MM.1S (cell line): Measurements from ENCODE around the gene PROM2.

Source experiments
- DNase-seq: peaks from one replicate; pipeline ENCODE4 v3.0.0-alpha.2; 2015
- H2AFZ ChIP-seq: fragments of 300-600 bp; sonication (generic); 2 replicates; pipeline ENCODE4 v1.6.0; 2016; ENCODE audit warnings: antibody characterized with exemption, low read length
- H3F3A ChIP-seq: fragments of 300-600 bp; sonication (generic); 2 replicates; pipeline ENCODE4 v1.6.1; 2016; ENCODE audit warnings: mild to moderate bottlenecking, antibody characterized with exemption, low read length, moderate library complexity, mixed read lengths; ENCODE audit not compliant: insufficient read depth
- H3K27ac ChIP-seq: fragments of 300-600 bp; sonication (generic); 2 replicates; pipeline ENCODE4 v1.5.1; 2016; ENCODE audit warnings: mild to moderate bottlenecking, low read length
- H3K27me3 ChIP-seq: fragments of 300-600 bp; sonication (generic); replicated peaks from 2 replicates; pipeline ENCODE4 v1.6.0; 2016; ENCODE audit warnings: low read length; ENCODE audit not compliant: insufficient read depth
- H3K36me3 ChIP-seq: fragments of 300-600 bp; sonication (generic); replicated peaks from 2 replicates; pipeline ENCODE4 v1.6.1; 2016; ENCODE audit warnings: mild to moderate bottlenecking, low read length, mixed read lengths; ENCODE audit not compliant: insufficient read depth
- H3K4me1 ChIP-seq: fragments of 300-600 bp; sonication (generic); 2 replicates; pipeline ENCODE4 v1.6.1; 2016; ENCODE audit warnings: low read length, mixed read lengths
- H3K4me2 ChIP-seq: fragments of 300-600 bp; sonication (generic); 2 replicates; pipeline ENCODE4 v1.6.0; 2016; ENCODE audit warnings: low read depth, low read length
- H3K4me3 ChIP-seq: fragments of 300-600 bp; sonication (generic); 2 replicates; pipeline ENCODE4 v1.5.1; 2016; ENCODE audit warnings: low read length, mixed read lengths
- H3K79me2 ChIP-seq: fragments of 300-600 bp; sonication (generic); 2 replicates; pipeline ENCODE4 v1.6.1; 2016; ENCODE audit warnings: mixed run types, low read length, mixed read lengths
- H3K9ac ChIP-seq: fragments of 300-600 bp; sonication (generic); 2 replicates; pipeline ENCODE4 v1.6.1; 2016; ENCODE audit warnings: low read length, mixed read lengths
- H3K9me2 ChIP-seq: fragments of 300-600 bp; sonication (generic); replicated peaks from 2 replicates; pipeline ENCODE4 v1.6.1; 2016; ENCODE audit warnings: mild to moderate bottlenecking, low read length, mixed read lengths; ENCODE audit not compliant: insufficient read depth
- H3K9me3 ChIP-seq: fragments of 300-600 bp; sonication (generic); replicated peaks from 2 replicates; pipeline ENCODE4 v1.6.1; 2016; ENCODE audit warnings: mild to moderate bottlenecking, low read length, mixed read lengths; ENCODE audit not compliant: insufficient read depth
- H4K20me1 ChIP-seq: fragments of 300-600 bp; sonication (generic); 2 replicates; pipeline ENCODE4 v1.6.1; 2016; ENCODE audit warnings: mild to moderate bottlenecking, low read length, moderate library complexity, mixed read lengths; ENCODE audit not compliant: insufficient read depth
- EZH2 ChIP-seq: fragments of 300-600 bp; sonication (generic); optimal IDR thresholded peaks from 2 replicates; pipeline ENCODE3; 2017; ENCODE audit warnings: low read depth, mild to moderate bottlenecking, antibody characterized with exemption, low read length, mixed read lengths
- EZH2phosphoT487 ChIP-seq: fragments of 300-600 bp; sonication (generic); IDR thresholded peaks from 2 replicates; pipeline ENCODE4 v1.6.1; 2018; ENCODE audit warnings: antibody characterized with exemption, low read length
- TF ChIP-seq, protein P1 (sequence below): fragments of 300-600 bp; sonication (generic); IDR thresholded peaks from 2 replicates; pipeline ENCODE4 v1.5.1; 2016; ENCODE audit warnings: antibody characterized with exemption, low read length, mixed read lengths

Gene PROM2

DNA sequence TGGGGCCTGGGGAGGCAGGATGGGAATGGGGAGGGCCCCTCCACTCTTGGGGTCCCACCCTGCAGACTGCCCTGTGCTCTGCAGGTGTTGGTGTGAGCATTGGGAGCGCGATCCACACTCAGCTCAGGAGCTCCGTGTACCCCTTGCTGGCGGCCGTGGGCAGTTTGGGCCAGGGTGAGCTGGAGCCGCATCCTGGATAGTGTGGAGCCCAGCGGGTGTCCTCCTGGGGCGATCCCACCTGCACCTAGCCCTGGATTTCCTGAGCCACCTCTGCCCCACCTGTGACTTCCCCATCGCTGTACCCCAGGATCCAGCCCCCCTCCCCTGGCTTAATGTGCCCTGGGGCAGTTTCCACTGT, 2.6 kb downstream of the PROM2 start:
- no peak for DNase-seq
- H3K4me1 ChIP-seq, result no peaks in the 10 kb centered on the region
- no peaks in the 10 kb centered on the region for H3F3A ChIP-seq
- no peak overlapping the region for H2AFZ ChIP-seq
- TF ChIP-seq EZH2, result no peak
- TF ChIP-seq, protein P1, sequence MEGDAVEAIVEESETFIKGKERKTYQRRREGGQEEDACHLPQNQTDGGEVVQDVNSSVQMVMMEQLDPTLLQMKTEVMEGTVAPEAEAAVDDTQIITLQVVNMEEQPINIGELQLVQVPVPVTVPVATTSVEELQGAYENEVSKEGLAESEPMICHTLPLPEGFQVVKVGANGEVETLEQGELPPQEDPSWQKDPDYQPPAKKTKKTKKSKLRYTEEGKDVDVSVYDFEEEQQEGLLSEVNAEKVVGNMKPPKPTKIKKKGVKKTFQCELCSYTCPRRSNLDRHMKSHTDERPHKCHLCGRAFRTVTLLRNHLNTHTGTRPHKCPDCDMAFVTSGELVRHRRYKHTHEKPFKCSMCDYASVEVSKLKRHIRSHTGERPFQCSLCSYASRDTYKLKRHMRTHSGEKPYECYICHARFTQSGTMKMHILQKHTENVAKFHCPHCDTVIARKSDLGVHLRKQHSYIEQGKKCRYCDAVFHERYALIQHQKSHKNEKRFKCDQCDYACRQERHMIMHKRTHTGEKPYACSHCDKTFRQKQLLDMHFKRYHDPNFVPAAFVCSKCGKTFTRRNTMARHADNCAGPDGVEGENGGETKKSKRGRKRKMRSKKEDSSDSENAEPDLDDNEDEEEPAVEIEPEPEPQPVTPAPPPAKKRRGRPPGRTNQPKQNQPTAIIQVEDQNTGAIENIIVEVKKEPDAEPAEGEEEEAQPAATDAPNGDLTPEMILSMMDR, result no peak
- TF ChIP-seq EZH2phosphoT487, result no peak
- H3K27me3 ChIP-seq, result no peaks in the 10 kb centered on the region
- no peak overlapping the region for H3K4me3 ChIP-seq
- no peaks in the 10 kb centered on the region for H3K9me3 ChIP-seq
- H3K27ac ChIP-seq, result no peak overlapping the region
- H3K79me2 ChIP-seq, result no peaks in the 10 kb centered on the region
- no peaks in the 10 kb centered on the region for H4K20me1 ChIP-seq
- H3K9ac ChIP-seq, result no peak overlapping the region
- H3K36me3 ChIP-seq, result no peaks in the 10 kb centered on the region
- no peaks in the 10 kb centered on the region for H3K9me2 ChIP-seq
- no peak overlapping the region for H3K4me2 ChIP-seq

DNA sequence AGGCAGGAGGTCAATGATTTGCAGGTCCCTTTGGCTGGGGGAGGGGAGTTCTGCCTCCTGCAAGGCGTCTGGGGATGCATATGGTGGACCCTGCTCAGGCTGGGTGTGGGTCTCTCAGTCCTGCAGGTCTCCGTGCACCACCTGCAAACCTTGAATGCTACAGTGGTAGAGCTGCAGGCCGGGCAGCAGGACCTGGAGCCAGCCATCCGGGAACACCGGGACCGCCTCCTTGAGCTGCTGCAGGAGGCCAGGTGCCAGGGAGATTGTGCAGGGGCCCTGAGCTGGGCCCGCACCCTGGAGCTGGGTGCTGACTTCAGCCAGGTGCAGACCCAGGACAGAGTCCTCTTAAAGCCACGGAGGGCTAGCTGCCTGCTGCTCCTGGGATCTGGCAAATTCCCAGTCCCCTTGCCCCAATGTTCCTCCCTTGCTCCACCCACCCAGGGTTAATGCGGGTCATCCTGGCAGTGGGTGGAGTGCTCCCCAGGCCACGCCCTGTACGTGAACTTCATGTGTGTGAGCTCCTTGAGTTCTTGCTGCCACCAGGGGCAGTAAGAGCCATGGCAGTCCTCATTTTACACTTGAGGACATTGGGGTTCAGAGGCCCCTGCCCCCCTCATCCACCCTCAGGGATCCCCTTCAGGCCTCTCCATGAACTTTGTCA, 3.1 kb downstream of the PROM2 start:
- no peaks in the 10 kb centered on the region for H4K20me1 ChIP-seq
- DNase-seq, result no peak
- no peak overlapping the region for H3K27ac ChIP-seq
- no peaks in the 10 kb centered on the region for H3K79me2 ChIP-seq
- no peak overlapping the region for H3K4me3 ChIP-seq
- H3K9ac ChIP-seq, result no peak overlapping the region
- no peaks in the 10 kb centered on the region for H3F3A ChIP-seq
- H3K9me2 ChIP-seq, result no peaks in the 10 kb centered on the region
- no peaks in the 10 kb centered on the region for H3K36me3 ChIP-seq
- no peak overlapping the region for H2AFZ ChIP-seq
- H3K4me2 ChIP-seq, result no peak overlapping the region
- H3K4me1 ChIP-seq, result no peaks in the 10 kb centered on the region
- H3K27me3 ChIP-seq, result no peaks in the 10 kb centered on the region
- H3K9me3 ChIP-seq, result no peaks in the 10 kb centered on the region
- TF ChIP-seq EZH2 (no peak), EZH2phosphoT487 (no peak)
- TF ChIP-seq, protein P1, result no peak

DNA sequence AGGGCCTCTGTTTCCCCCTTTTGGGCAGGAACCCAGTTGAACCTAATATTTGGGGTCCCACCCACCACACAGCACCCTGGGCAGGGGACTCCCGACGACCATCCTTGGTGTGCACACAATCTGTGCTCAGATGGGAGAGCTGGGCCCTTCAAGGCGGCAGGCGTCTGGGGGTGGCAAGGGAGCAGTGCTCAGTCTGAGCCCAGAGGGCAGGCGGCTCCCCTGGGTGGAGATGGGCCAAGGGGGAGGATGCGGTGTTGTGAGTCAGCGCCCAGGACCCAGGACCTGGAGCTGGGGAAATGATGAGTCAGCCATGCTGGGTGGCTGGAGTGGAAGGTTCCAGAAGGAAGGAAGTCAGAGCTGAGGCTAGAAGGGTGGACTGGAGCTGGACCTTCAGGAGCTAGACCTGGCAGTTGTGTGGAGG, 3.8 kb downstream of the PROM2 start:
- Histone ChIP-seq H3K4me1 (no peaks in the 10 kb centered on the region), H3K36me3 (no peaks in the 10 kb centered on the region), H3K9ac (no peak overlapping the region), H2AFZ (no peak overlapping the region), H4K20me1 (no peaks in the 10 kb centered on the region), H3K9me3 (no peaks in the 10 kb centered on the region), H3K79me2 (no peaks in the 10 kb centered on the region), H3K9me2 (no peaks in the 10 kb centered on the region), H3K4me2 (no peak overlapping the region), H3K4me3 (no peak overlapping the region), H3K27me3 (no peaks in the 10 kb centered on the region), H3K27ac (no peak overlapping the region), H3F3A (no peaks in the 10 kb centered on the region)
- TF ChIP-seq, protein P1, result no peak
- TF ChIP-seq EZH2, result no peak
- TF ChIP-seq EZH2phosphoT487, result no peak
- no peak for DNase-seq
